Measurements from ENCODE around the gene HARBI1. TPM values are rescaled to one million over a fixed set of nuclear protein-coding genes. Genes with fewer than 3 reads are reported as not detected.

The HARBI1 gene
- total and polyA plus RNA-seq, 2 of the 4 experiments (the other 2 are of a cell fraction) = 2.7 to 5.2 TPM

DNA sequence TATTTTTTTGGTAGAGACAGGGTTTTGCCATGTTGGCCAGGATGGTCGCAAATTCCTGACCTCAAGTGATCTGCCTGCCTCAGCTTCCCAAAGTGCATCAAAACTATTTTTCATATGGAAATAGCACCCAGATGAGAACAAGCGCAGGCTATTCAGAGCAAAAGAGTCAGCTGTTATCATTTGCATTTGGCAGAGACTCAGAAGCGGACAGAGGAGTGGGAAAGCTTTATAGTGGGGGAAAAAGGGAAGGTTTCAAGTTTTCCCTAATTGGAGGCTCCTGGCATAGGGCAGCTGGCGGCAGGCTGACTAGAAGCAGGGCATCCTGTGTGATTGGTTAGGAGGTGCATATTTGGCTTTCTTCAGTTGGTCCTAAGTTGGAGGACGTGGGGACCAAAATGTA is 20.5 kb upstream of the HARBI1 start:
- Histone ChIP-seq H2AK9ac (replicated peaks; ENCODE audit: low read depth, low read length, poor library complexity) (no peak overlapping the region), H2BK15ac (ENCODE audit: low read depth, low read length) (no peak overlapping the region), H2BK5ac (ENCODE audit: low read depth, low read length, poor library complexity, severe bottlenecking) (no peak overlapping the region), H3K4me1 (ENCODE audit: control insufficient read depth, insufficient read depth, low read length) (peaks cover 3% of the 10 kb centered on the region), H3K4me3 (ENCODE audit: insufficient read depth, low read depth, low read length) (no peak overlapping the region), H2BK20ac (ENCODE audit: low read depth, low read length) (no peak overlapping the region), H3K79me1 (ENCODE audit: low read depth in 1 of 2, low read length in 2 of 2) (peaks cover 22 to 42% of the 10 kb centered on the region in 2 experiments), H3K4ac (ENCODE audit: low read depth, low read length) (no peak overlapping the region), H4K20me1 (ENCODE audit: insufficient read depth, low read length) (no peaks in the 10 kb centered on the region), H2BK120ac (ENCODE audit: low read depth, low read length) (no peak overlapping the region), H3K56ac (ENCODE audit: extremely low read depth, insufficient read depth, low read length) (no peak overlapping the region), H4K5ac (ENCODE audit: low read depth, low read length) (no peak overlapping the region), H3K27me3 (ENCODE audit: control insufficient read depth, insufficient read depth, low read length) (no peaks in the 10 kb centered on the region), H3K14ac (replicated peaks; ENCODE audit: low read depth, low read length) (no peak overlapping the region), H3K9me1 (ENCODE audit: insufficient read depth, low read length) (no peaks in the 10 kb centered on the region), H3K36me3 (ENCODE audit: control insufficient read depth, insufficient read depth, low read length) (peaks cover 7% of the 10 kb centered on the region), H3K23ac (ENCODE audit: low read depth, low read length) (no peak overlapping the region), H4K8ac (ENCODE audit: low read depth in 2 of 2, low read length in 2 of 2) (no peak overlapping the region), H3K27ac (ENCODE audit: insufficient read depth, low read length) (no peak overlapping the region), H3K9me3 (ENCODE audit: control insufficient read depth, insufficient read depth, low read length) (peaks cover under 1% of the 10 kb centered on the region; the same call in 1 of the 2 replicates), H3K18ac (ENCODE audit: low read depth, low read length) (no peak overlapping the region), H2AK5ac (ENCODE audit: low read depth, low read length) (no peak overlapping the region), H3K9ac (ENCODE audit: low read depth, low read length) (no peak overlapping the region), H4K91ac (ENCODE audit: insufficient read depth, low read depth, low read length) (no peak overlapping the region), H3K4me2 (ENCODE audit: low read depth, low read length) (no peak overlapping the region), H2AFZ (replicated peaks; ENCODE audit: low read length, poor library complexity) (no peak overlapping the region)
- intact Hi-C loops (cut with micrococcal nuclease) (no loop called here), in situ Hi-C loops (cut with MboI; ENCODE audit: low sequenced_read_pairs) (no loop called here), dilution Hi-C loops (cut with HindIII; ENCODE audit: low sequenced_read_pairs, unreplicated experiment) (no loop called here)
- DNase-seq (no peak), ATAC-seq (ENCODE audit: low read depth) (no peak)
- WGBS, 2 experiments (ENCODE audit: extremely low coverage in 2 of 2, insufficient read length in 1 of 2) = 100% methylated on average over 1 of the region's 5 CpGs; no CpG with 5 or more reads in 1 of the 2 experiments
- ChIA-PET CTCF (no interaction called here), POLR2A (ENCODE audit: unreplicated experiment) (no interaction called here)
- no peak for TF ChIP-seq MXI1 (IDR thresholded peaks at IDR 0.05; ENCODE audit: borderline replicate concordance, low read depth, low read length)
- TF ChIP-seq, protein P1, sequence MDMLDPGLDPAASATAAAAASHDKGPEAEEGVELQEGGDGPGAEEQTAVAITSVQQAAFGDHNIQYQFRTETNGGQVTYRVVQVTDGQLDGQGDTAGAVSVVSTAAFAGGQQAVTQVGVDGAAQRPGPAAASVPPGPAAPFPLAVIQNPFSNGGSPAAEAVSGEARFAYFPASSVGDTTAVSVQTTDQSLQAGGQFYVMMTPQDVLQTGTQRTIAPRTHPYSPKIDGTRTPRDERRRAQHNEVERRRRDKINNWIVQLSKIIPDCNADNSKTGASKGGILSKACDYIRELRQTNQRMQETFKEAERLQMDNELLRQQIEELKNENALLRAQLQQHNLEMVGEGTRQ (IDR thresholded peaks at IDR 0.05; ENCODE audit: low read depth, low read length) = no peak
- BruUV-seq (replicated peaks) = no TSS peak

Data from IMR-90 (cell line).